HepG2 (cell line): ENCODE measurements around the gene SURF2. TPM values are rescaled to one million over a fixed set of nuclear protein-coding genes. Genes with fewer than 3 reads are reported as not detected.

Source experiments
- CHCHD3 ChIP-seq: sonication (generic); formaldehyde crosslinking; IDR thresholded peaks from 2 replicates; pipeline ENCODE4 v1.8.0; 2022; ENCODE audit warnings: mild to moderate bottlenecking, missing genetic modification reagents, moderate library complexity
- EEA1 ChIP-seq: sonication (generic); formaldehyde crosslinking; IDR thresholded peaks from 2 replicates; pipeline ENCODE4 v1.5.1; 2020; ENCODE audit warnings: mild to moderate bottlenecking, missing genetic modification reagents, borderline replicate concordance
- GLMP ChIP-seq: sonication (generic); formaldehyde crosslinking; IDR thresholded peaks from 2 replicates; pipeline ENCODE4 v1.9.0; 2021; ENCODE audit warnings: missing genetic modification reagents, mild to moderate bottlenecking, borderline replicate concordance
- GPBP1L1 ChIP-seq: sonication (generic); formaldehyde crosslinking; IDR thresholded peaks from 2 replicates; pipeline ENCODE4 v1.5.0; 2020; ENCODE audit warnings: mild to moderate bottlenecking, missing genetic modification reagents
- HNF1A ChIP-seq, 2 experiments: sonication (generic) in 1 of 2; formaldehyde crosslinking in 1 of 2; IDR thresholded peaks; 2 replicates each; pipeline versions ENCODE4 v1.4.0 to v1.6.1; 2016 to 2020; ENCODE audit warnings: borderline replicate concordance in 1 of 2, low read depth in 1 of 2, mild to moderate bottlenecking in 1 of 2, missing genetic modification reagents in 1 of 2
- KLF9 ChIP-seq: IDR thresholded peaks from 2 replicates; pipeline ENCODE4 v1.6.1; 2016; ENCODE audit warnings: low read depth
- REST ChIP-seq, 2 experiments: IDR thresholded peaks; 2 replicates each; pipeline ENCODE4 v1.6.1; 2011 to 2012; ENCODE audit warnings: low read length in 2 of 2, borderline replicate concordance in 1 of 2, low read depth in 1 of 2, mild to moderate bottlenecking in 1 of 2, moderate library complexity in 1 of 2
- SATB2 ChIP-seq: sonication (generic); formaldehyde crosslinking; IDR thresholded peaks from 2 replicates; pipeline ENCODE4 v1.5.0; 2020; ENCODE audit warnings: missing genetic modification reagents
- SRSF1 ChIP-seq: fragments of 200-400 bp; formaldehyde crosslinking; optimal IDR thresholded peaks from 2 replicates; pipeline ENCODE3; 2017; ENCODE audit warnings: mild to moderate bottlenecking, low read depth, low read length, moderate library complexity
- ZBTB4 ChIP-seq: sonication (generic); formaldehyde crosslinking; IDR thresholded peaks from 2 replicates; pipeline ENCODE4 v1.4.0; 2020; ENCODE audit warnings: missing genetic modification reagents, mild to moderate bottlenecking, borderline replicate concordance
- ZNF121 ChIP-seq: sonication (generic); formaldehyde crosslinking; IDR thresholded peaks from 2 replicates; pipeline ENCODE4 v1.5.0; 2020; ENCODE audit warnings: mild to moderate bottlenecking, missing genetic modification reagents
- ZNF20 ChIP-seq: sonication (generic); formaldehyde crosslinking; IDR thresholded peaks from 2 replicates; pipeline ENCODE4 v1.4.0; 2020; ENCODE audit warnings: mild to moderate bottlenecking, moderate library complexity, missing genetic modification reagents
- ZSCAN31 ChIP-seq: sonication (generic); formaldehyde crosslinking; IDR thresholded peaks from 2 replicates; pipeline ENCODE4 v1.5.0; 2020; ENCODE audit warnings: low read depth, mild to moderate bottlenecking, missing genetic modification reagents
- polyA plus RNA-seq, 8 experiments: library from polyadenylated mRNA; depleted of rRNA in 3 of 8; stranded (reverse) in 7 of 8; unstranded in 1 of 8; fragments of >200 nt; fragmentation: Illumina TruSeq in 4 of 8; extraction: Trizol in 4 of 8; gene quantifications; 2 replicates each; pipeline versions ENCODE4 v1.2.1 to v1.2.3, GENCODE V29; 2011 to 2016; ENCODE audit warnings: low read depth in 4 of 8, missing spikeins in 1 of 8, mixed read lengths in 1 of 8; ENCODE audit not compliant: insufficient read depth in 1 of 8
- total RNA-seq, 5 experiments: library from RNA; depleted of rRNA; stranded (reverse); fragments of >200 nt; fragmentation: Illumina TruSeq; extraction: Trizol; gene quantifications; 2 replicates each; pipeline ENCODE4 v1.2.3, GENCODE V29; 2016; ENCODE audit warnings: low read depth in 1 of 5

SURF2 gene
- total and polyA plus RNA-seq, 2 of the 13 experiments (the other 11 are each of a cell fraction or from before 2014, with no cell fraction given), result 6.3 to 13.6 TPM

- TF ChIP-seq HNF1A (IDR thresholded peaks at IDR 0.05; ENCODE audit: low read depth), result no peak
- TF ChIP-seq HNF1A (CRISPR knock-in tag; IDR thresholded peaks at IDR 0.05; ENCODE audit: borderline replicate concordance), result peak; percentile 73
- TF ChIP-seq ZBTB4 (CRISPR knock-in tag), result 0 out of 2 replicates have a peak, but pooled peaks have one; percentile 8
- no peak for TF ChIP-seq GPBP1L1
- TF ChIP-seq ZSCAN31, result peak; percentile 89
- 0 out of 2 replicates have a peak, but pooled peaks have one; percentile 23 for TF ChIP-seq ZNF121 (CRISPR knock-in tag)
- TF ChIP-seq SRSF1, result no peak
- no peak for TF ChIP-seq GLMP (CRISPR knock-in tag)
- TF ChIP-seq CHCHD3 (CRISPR knock-in tag), result no peak
- peak; percentile 36; the same call in 1 of the 2 replicates for TF ChIP-seq EEA1 (CRISPR knock-in tag)
- peak in 1 of 2 experiments; percentile 62; a peak in 2 of 4 replicates for TF ChIP-seq REST (IDR thresholded peaks at IDR 0.05; ENCODE audit: borderline replicate concordance in 1 of 2, low read depth in 1 of 2, low read length in 2 of 2)
- TF ChIP-seq KLF9 (CRISPR knock-in tag), result no peak
- TF ChIP-seq ZNF20 (CRISPR knock-in tag), result no peak
- no peak for TF ChIP-seq SATB2
Observed at GRCh38 chr9:133347985-133348717, 8.2 kb upstream of the SURF2 start, which contains the start of the genes MED22 and RPL7A (continued).
